ENCODE data around the gene IFNAR1.
A peak's percentile ranks its signal among the peaks of the same experiment; 100 is the strongest.

DNA sequence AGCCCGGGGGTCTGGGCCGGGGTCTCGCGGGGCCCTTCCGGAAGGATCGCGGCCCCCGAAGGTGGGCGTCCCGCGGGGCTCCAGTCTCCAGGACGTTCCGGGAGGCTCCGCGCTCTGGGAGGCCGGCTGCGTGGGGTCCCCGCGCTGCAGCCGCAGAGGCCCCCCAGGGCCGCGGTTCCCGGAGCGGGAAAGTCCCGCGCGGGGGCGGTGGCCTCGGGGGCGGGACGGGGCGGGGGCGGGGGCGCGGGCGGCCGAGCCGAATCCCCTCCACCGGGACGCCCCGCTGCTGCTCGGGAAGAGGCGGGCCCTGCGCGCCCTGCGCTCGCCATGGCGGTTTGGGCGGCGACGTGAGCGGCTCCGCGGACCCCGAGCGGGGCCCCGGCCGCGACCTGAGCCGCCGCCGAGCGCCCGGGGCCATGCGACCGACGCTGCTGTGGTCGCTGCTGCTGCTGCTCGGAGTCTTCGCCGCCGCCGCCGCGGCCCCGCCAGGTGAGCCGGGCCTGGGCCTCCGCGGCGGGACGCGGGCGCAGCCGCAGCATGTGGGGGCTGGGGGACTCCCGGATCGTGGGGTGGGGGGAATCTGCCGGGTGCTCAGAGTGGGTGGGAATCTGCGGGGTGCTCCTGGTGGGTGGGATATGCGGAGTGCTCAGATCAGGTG is 78.5 kb downstream of the IFNAR1 start, which contains the start of gene IFNGR2:
- TF ChIP-seq ATF3 (IDR thresholded peaks at IDR 0.05) (no peak), TCF7L2 (IDR thresholded peaks at IDR 0.05; ENCODE audit: borderline replicate concordance, extremely low read depth, insufficient read depth, insufficient read length) (no peak), SIN3A (IDR thresholded peaks at IDR 0.05; ENCODE audit: low read depth) (no peak), POLR2A (IDR thresholded peaks at IDR 0.05; ENCODE audit: borderline replicate concordance, extremely low read depth, insufficient read depth, insufficient read length) (peak; percentile 52), JUND (IDR thresholded peaks at IDR 0.05) (no peak), CTCF (IDR thresholded peaks at IDR 0.05 in 2 of 3, conservative IDR thresholded peaks at IDR 0.05 in 1 of 3; ENCODE audit: borderline replicate concordance in 1 of 3, insufficient read depth in 1 of 3, low read depth in 2 of 3, low read length in 2 of 3) (no peak), POLR2AphosphoS5 (IDR thresholded peaks at IDR 0.05; ENCODE audit: low read depth, low read length) (peak; percentile 35; the same call in 1 of the 2 replicates), ZFX (IDR thresholded peaks at IDR 0.05) (peak; percentile 95), EZH2phosphoT487 (IDR thresholded peaks at IDR 0.05; ENCODE audit: borderline replicate concordance) (no peak), SP1 (IDR thresholded peaks at IDR 0.05; ENCODE audit: low read depth) (no peak)
